Endothelial cell (in vitro differentiated cells): Measurements from ENCODE around the gene CTSC. TPM values are rescaled to one million over a fixed set of nuclear protein-coding genes. Genes with fewer than 3 reads are reported as not detected.

Experiments
- DNase-seq: peaks from one replicate; pipeline ENCODE4 v3.0.0; 2021; ENCODE audit warnings: low spot score
- H3K27ac Mint-ChIP-seq: one replicate; pipeline ENCODE4 v1.8.0; 2021; ENCODE audit warnings: mixed read lengths, inconsistent platforms; ENCODE audit not compliant: unreplicated experiment
- H3K27me3 Mint-ChIP-seq: one replicate; pipeline ENCODE4 v1.8.0; 2021; ENCODE audit warnings: mild to moderate bottlenecking, moderate library complexity, mixed read lengths, inconsistent platforms; ENCODE audit not compliant: unreplicated experiment
- H3K36me3 Mint-ChIP-seq: one replicate; pipeline ENCODE4 v1.8.0; 2021; ENCODE audit warnings: mild to moderate bottlenecking, low read depth, mixed read lengths, inconsistent platforms; ENCODE audit not compliant: unreplicated experiment
- H3K4me1 Mint-ChIP-seq: one replicate; pipeline ENCODE4 v1.8.0; 2021; ENCODE audit warnings: mild to moderate bottlenecking, mixed read lengths, inconsistent platforms; ENCODE audit not compliant: unreplicated experiment
- H3K4me3 Mint-ChIP-seq: one replicate; pipeline ENCODE4 v1.8.0; 2021; ENCODE audit warnings: mild to moderate bottlenecking, mixed read lengths, inconsistent platforms; ENCODE audit not compliant: unreplicated experiment
- H3K9me3 Mint-ChIP-seq: one replicate; pipeline ENCODE4 v1.8.0; 2021; ENCODE audit warnings: mixed read lengths, inconsistent platforms; ENCODE audit not compliant: unreplicated experiment
- CTCF ChIP-seq: fragments of 200-600 bp; sonication (generic); IDR thresholded peaks from one replicate; pipeline ENCODE4 v1.5.0; 2021; ENCODE audit warnings: antibody characterized with exemption; ENCODE audit not compliant: unreplicated experiment
- total RNA-seq: library from RNA; stranded (reverse); fragmentation: NEBNext Ultra II Directional; extraction: Animal tissue kit (Norgen Biotek cat#: 25700); gene quantifications from one replicate; pipeline ENCODE4 v1.2.1, GENCODE V29; 2021; ENCODE audit not compliant: unreplicated experiment

Gene CTSC
- total RNA-seq, 1 donor from 2014 or later: 162 TPM

GRCh38 chr11:88367310-88367709 lies 29.8 kb upstream of the CTSC start:
- no peaks in the 10 kb centered on the region for H3K36me3 Mint-ChIP-seq
- H3K27ac Mint-ChIP-seq: no peak overlapping the region

GRCh38 chr11:88363648-88364065 lies 26.1 kb upstream of the CTSC start:
- H3K4me1 Mint-ChIP-seq: peaks cover 3% of the 10 kb centered on the region
- no peaks in the 10 kb centered on the region for H3K9me3 Mint-ChIP-seq
- H3K27ac Mint-ChIP-seq: no peak overlapping the region
- DNase-seq: no peak
- no peak overlapping the region for H3K4me3 Mint-ChIP-seq
- H3K36me3 Mint-ChIP-seq: no peaks in the 10 kb centered on the region
- no peaks in the 10 kb centered on the region for H3K27me3 Mint-ChIP-seq
- TF ChIP-seq CTCF: no peak

More at GRCh38 chr11:88367310-88367709, 29.8 kb upstream of the CTSC start:
- no peak for TF ChIP-seq CTCF
- Mint-ChIP-seq H3K9me3 (no peaks in the 10 kb centered on the region), H3K27me3 (peaks cover 2% of the 10 kb centered on the region), H3K4me1 (no peaks in the 10 kb centered on the region), H3K4me3 (no peak overlapping the region)
- DNase-seq: no peak

GRCh38 chr11:88363004-88363403 lies 25.5 kb upstream of the CTSC start:
- no peak for DNase-seq
- TF ChIP-seq CTCF: no peak
- H3K4me3 Mint-ChIP-seq: no peak overlapping the region
- H3K36me3 Mint-ChIP-seq: no peaks in the 10 kb centered on the region
- no peak overlapping the region for H3K27ac Mint-ChIP-seq
- peaks cover 3% of the 10 kb centered on the region for H3K4me1 Mint-ChIP-seq
- H3K9me3 Mint-ChIP-seq: no peaks in the 10 kb centered on the region
- no peaks in the 10 kb centered on the region for H3K27me3 Mint-ChIP-seq

- DNase-seq: no peak
- no peaks in the 10 kb centered on the region for H3K9me3 Mint-ChIP-seq
- no peak for TF ChIP-seq CTCF
- peaks cover 3% of the 10 kb centered on the region for H3K4me1 Mint-ChIP-seq
- no peaks in the 10 kb centered on the region for H3K27me3 Mint-ChIP-seq
- no peak overlapping the region for H3K27ac Mint-ChIP-seq
- H3K4me3 Mint-ChIP-seq: no peak overlapping the region
- no peaks in the 10 kb centered on the region for H3K36me3 Mint-ChIP-seq
Measured at GRCh38 chr11:88360141-88360540, 22.6 kb upstream of the CTSC start.

- no peaks in the 10 kb centered on the region for H3K36me3 Mint-ChIP-seq
- no peak overlapping the region for H3K27ac Mint-ChIP-seq
- TF ChIP-seq CTCF: no peak
- no peaks in the 10 kb centered on the region for H3K27me3 Mint-ChIP-seq
- peaks cover 3% of the 10 kb centered on the region for H3K4me1 Mint-ChIP-seq
- no peak for DNase-seq
- H3K4me3 Mint-ChIP-seq: no peak overlapping the region
- no peaks in the 10 kb centered on the region for H3K9me3 Mint-ChIP-seq
Measured at GRCh38 chr11:88359541-88359940, 22.0 kb upstream of the CTSC start.
